Dermis microvascular lymphatic vessel endothelial cell (primary cell): ENCODE measurements around the gene ZKSCAN1. TPM values are rescaled to one million over a fixed set of nuclear protein-coding genes. Genes with fewer than 3 reads are reported as not detected.
"Not testable (repeated sequence)": the region's sequence is repeated elsewhere in the genome, so short reads cannot be mapped to it uniquely, and the experiment has no call there.

Experiments used
- DNase-seq, 2 donors: peaks; one replicate each; pipeline versions ENCODE4 v3.0.0 to v3.0.0-alpha.2; 2010; ENCODE audit warnings: low read depth in 2 of 2
- total RNA-seq: library from RNA; depleted of rRNA; stranded (reverse); fragments of >200 nt; gene quantifications from 2 replicates; pipeline ENCODE4 v1.2.1, GENCODE V29; 2014

ZKSCAN1 gene
- total RNA-seq, 1 donor from 2014 or later: 21.7 TPM

DNA sequence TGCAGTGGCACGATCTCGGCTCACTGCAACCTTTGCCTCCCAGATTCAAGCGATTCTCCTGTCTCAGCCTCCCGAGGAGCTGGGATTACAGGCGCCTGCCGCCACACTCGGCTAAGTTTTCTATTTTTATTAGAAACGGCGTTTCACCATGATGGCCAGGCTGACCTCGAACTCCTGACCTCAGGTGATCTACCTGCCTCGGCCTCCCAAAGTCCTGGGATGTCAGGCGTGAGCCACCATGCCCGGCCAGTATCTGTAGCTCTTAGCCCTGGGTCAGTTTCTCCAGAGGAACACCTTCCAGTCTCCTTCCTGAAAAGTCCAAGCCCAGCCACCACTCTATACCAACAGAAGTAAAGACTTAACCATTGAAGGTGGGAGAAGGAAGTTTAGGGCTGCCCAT lies 15.2 kb upstream of the ZKSCAN1 start:
- no peak for DNase-seq

DNA sequence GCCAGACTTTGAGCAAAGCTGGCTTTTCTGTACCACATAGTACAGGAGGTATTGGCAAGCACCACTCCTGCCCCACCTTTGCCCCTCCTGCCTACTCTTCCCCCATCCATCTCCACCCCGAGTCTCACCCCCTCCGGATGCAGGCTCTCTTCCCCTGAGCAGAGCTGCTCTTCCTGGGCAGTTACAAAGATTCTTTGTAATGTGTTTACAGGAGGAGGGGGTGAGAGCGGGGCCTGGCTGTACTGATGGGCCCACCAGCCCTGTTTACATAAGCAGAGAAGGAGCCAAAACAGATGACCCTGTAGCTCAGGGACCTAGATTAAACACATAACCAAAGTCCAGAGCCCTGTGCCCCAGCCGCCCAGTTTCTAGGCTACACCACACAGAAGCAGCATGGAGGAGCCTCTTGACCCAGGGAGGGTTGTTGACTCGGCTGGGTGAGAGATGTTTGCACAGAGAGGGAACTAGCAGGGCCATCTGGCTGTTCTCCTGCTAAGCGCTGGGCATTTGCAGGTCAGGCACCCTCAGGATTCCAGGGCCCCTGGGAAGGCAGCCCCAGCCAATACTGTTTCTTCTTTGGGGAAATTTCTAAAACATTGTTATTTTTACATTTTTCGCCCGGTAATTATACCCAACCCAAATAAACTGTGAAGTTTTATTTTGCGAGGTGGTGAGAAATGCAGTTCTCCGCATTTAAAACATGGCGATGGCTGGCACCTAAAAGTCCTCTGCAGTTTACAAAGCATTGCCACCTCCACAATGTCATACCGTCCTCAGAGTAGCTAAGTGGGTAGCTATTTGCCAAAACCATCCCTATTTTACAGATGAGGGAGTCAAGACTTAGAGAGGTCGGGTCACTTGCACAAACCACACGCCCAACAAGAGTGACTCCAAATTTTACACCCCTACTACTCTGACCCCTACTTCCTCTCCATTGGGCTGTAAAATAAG lies 11.4 kb upstream of the ZKSCAN1 start:
- peak in 1 of 2 donors; percentile 56 for DNase-seq

DNA sequence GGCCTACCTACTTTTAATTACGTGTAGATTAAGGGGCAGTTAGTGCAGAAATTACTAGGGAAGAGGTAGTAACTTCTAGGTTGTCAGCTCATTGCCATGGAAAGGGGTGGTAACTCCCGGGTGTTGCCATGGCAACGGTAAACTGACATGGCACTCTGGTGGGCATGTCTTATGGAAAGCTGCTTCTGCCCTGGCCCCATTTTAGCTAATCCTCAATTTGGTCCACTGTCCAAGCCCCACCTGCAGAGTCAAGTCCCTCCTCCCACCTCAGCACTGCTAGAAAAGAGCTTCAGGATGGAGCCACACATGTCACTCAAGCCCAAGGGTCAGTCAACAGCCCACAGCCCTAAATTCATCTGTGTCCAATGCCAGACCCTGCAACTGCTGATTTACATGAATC lies 7.5 kb upstream of the ZKSCAN1 start:
- DNase-seq: no peak

DNA sequence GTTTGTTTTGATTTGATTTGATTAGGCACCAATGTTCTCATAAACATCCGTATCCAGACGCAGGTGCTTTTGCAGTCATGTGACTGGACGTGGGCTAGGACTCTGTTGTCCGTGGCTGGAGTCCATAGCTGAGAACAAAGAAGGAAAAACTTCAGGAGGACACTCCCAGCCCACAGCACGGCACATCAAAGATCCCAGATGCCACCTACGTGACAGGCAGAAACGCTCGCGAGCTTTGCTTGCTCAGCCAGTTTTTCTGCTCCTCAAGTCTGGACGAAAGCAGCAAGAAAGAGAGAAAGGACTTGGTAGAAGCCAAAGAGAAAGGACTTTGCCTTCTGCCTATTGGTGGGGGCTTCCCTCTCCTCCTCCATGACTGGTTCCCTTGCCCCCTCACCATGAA lies 6.9 kb upstream of the ZKSCAN1 start:
- no peak for DNase-seq

DNA sequence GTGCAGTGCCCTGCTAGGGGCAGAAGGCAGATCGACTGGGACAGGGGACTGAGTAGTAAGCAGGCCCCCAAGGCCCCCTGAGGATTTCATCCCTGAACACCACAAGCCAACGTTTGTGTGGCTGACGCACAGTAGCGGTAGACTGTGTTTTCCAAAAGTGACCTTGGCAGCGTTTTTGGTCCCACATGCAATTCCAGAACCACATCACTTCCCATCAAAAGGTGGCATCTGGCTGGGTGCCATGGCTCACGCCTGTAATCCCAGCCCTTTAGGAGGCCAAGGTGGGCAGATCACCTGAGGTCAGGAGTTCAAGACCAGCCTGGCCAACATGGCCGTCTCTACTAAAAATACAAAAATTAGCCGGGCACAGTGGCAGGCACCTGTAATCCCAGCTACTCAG lies 5.4 kb upstream of the ZKSCAN1 start:
- DNase-seq: not testable (repeated sequence)

DNA sequence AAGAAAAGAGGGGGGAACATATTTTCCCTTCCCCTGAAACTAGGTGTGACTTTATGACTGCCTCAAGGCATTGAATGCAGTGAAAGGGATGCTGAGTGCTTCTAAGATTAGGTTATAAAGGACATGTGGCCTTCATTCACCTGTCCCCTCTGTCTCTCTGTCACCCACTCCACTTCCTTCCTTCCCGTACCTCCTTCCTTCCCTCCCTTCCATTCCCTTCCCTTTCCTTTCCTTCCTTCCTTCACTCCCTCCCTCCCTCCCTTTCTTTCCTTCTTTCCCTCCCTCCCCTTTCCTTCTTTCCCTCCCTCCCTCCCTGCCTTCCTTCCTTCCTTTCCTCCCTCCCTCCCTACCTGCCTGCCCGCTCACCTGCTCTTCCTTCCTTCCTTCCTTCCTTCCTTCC lies 4.5 kb upstream of the ZKSCAN1 start:
- no peak for DNase-seq

DNA sequence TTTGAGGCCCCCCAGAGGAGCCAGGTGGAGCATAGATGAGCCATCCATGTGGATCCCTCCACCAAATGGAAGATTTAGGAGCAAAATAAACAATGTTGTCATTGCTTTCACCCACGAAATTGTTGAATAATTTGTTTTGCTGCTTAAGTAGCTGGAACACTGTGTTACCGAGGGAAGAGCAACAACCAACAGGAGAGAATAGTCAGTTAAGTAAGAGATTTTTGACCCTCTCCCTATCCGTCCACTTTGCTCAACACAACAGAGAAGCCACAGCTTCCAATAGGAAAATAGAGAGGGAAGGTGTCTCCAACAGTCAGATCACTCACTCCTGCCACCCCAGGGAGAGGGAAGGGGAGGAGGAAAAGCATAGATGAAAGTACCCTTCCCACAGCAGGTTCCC lies 3.9 kb upstream of the ZKSCAN1 start:
- DNase-seq: no peak

DNA sequence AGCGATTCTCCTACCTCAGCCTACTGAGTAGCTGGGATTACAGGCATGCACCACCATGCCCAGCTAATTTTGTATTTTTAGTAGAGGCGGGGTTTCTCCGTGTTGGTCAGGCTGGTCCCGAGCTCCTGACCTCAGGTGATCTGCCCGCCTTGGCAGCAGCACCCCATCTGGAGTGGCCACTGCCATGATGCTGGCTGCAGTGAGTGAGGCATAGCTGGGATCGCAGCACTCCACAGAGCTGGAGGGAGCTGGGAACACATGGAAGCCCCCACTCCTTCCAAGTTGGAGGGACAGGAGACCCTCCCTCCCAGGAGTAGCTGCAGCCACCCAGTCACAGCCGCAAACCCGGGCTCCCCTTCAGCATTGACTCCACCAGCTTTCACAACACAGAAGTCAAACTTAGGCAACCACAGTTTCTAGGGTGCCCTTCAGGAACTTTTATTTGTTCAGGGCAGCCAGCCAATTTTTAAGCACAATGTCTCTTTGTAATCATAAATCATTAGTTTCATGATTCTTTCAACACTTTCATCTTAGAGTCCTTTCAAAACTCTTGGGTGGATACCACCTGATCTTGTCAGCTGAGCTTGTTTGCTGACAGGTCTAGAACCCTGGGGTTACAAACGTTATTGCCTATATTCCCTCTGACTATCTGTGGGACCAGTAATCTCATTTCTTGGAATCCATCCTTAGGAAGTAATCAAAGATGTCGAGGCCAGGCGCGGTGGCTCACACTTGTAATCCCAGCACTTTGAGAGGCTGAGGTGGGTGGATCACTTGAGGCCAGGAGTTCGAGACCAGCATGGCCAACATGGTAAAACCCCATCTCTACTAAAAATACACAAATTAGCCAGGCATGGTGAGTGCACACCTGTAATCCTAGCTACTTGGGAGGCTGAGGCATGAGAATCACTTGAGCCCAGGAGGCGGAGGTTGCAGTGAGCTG lies 2.7 kb upstream of the ZKSCAN1 start:
- DNase-seq: peak in 1 of 2 donors; percentile 41

DNA sequence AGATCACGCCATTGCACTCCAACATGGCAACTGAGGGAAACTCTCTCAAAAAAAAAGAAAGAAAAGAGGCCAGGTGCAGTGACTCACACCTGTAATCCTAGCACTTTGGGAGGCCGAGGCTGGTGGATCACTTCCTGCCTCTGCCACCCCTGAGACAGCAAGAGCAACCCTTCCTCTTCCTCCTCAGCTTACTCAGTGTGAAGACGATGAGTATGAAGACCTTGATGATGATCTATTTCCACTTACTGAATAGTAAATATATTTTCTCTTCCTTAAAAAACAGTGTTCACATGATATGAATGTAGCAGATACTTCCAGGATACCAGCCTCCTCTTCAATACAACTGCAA lies 2.1 kb upstream of the ZKSCAN1 start:
- DNase-seq: no peak

DNA sequence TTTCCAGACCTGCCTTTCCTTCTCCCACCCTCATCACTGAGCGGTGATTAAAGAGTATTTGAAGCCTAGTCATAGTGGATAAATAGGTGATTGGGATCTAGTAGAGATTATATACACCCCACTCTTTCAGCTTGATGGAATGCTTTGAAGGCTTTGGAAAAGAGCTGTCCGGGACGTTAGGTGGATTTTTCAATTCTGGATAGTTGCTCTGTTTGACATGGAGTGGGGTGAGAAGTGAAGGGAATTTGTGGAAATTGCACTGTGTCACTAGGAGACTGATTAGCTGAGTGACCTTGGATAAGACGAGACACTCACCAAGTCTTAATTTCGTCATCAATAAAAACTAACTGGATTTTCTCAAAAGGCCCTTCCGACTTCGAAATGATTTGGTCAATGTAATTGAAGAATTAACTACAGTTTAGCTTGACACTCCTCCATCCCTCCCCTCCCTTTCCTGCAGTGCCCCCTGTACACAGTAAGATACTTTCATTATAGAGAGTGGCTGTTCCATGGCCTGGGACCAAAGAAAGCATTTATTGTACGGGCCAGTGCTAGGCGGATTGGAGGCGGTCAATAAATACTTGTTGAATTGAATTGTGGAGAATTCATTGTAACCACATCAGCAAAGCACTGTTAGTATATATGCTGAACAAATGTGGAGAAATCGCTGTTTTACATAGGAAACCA lies 962 bp downstream of the ZKSCAN1 start:
- DNase-seq: peak; percentile 49 to 67

DNA sequence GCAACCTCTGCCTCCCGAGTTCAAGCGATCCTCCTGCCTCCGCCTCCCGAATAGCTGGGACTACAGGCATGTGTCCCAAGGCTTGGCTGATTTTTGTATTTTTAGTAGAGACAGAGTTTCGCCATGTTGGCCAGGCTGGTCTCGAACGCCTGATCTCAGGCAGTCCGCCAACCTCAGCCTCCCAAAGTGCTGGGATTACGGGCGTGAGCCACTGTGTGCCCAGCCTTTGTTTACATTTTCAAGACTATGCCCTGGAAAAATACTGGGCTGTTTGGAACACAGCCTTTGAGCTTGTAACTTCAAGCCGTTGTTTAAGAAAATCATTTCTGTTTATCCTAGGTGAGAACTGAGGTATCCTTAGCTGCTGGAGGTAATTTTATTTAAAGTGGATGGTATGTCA lies 1.9 kb downstream of the ZKSCAN1 start:
- no peak for DNase-seq

DNA sequence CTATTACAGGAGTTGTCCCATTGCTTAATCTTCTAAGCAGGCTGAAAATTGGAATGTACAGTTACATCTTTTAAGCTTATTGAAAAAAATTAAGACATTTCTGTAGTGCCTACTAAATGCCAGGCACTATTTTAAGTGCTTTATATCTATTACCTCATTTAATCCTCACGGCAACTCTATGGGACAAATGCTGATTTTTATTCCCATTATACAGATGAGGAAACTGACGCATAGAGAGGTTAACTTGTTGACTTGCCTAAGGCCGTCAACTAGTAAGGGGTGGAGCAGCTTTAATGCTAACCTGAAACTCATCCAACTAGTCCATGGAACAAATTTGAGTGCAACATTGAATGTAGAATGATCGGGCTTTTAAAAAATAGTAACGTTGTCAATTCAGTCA lies 2.5 kb downstream of the ZKSCAN1 start:
- no peak for DNase-seq

DNA sequence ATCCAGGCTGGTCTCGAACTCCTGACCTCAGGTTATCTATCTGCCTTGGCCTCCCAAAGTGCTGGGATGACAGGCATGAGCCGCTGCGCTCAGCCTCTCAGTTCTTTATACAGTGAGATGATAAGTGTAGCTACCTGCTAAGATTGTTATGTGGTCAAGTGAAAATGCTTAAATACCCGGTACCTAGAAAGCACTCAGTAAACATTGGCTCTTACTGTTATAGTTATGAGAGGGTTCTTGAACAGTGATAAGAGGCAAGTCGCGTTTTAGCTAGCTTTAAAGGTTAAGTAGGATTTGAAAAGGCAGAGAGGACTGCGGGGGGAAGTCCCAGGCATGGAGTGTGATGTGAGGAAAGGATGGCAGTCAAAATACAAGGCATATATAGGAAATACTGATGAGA lies 4.5 kb downstream of the ZKSCAN1 start:
- no peak for DNase-seq

DNA sequence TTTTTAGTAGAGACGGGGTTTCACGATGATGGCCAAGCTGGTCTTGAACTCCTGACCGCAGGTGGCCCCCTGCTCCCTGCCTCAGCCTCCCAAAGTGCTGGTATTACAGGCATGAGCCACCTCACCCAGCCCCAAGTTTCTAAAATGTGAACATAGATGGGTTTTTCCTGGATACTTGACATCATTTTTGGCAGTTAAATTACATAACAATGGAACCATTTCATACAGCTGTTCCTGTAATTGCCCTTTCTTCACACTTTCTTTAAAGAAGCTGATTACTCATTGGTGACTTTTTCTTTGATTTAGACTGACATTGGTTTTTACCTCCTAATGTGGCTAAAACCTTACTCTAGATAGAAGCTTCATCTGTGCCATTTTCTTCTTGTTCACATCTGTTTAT lies 5.9 kb downstream of the ZKSCAN1 start:
- DNase-seq: no peak

DNA sequence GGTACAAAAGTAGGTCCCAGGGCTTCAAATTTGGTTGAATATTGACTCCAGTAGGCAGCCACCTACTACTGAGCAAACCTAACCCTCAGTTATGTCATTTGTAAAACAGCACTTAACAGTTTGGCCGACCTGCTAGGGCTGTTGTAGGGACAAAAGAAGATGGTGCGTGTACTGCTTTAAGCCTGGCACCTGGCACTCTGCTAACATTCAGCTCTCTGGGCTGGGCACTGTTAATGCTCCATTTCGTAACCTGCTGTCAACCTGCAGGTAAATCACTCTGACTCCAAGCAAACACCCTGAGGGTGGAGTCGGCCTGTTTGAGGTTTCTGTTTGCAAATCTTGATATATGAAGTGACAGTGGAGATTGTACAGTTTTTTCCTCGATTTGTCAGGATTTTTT lies 7.2 kb downstream of the ZKSCAN1 start:
- no peak for DNase-seq

DNA sequence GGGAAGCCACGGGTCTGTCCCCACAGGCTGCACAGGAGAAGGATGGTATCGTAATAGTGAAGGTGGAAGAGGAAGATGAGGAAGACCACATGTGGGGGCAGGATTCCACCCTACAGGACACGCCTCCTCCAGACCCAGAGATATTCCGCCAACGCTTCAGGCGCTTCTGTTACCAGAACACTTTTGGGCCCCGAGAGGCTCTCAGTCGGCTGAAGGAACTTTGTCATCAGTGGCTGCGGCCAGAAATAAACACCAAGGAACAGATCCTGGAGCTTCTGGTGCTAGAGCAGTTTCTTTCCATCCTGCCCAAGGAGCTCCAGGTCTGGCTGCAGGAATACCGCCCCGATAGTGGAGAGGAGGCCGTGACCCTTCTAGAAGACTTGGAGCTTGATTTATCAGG lies 8.1 kb downstream of the ZKSCAN1 start:
- DNase-seq: no peak

DNA sequence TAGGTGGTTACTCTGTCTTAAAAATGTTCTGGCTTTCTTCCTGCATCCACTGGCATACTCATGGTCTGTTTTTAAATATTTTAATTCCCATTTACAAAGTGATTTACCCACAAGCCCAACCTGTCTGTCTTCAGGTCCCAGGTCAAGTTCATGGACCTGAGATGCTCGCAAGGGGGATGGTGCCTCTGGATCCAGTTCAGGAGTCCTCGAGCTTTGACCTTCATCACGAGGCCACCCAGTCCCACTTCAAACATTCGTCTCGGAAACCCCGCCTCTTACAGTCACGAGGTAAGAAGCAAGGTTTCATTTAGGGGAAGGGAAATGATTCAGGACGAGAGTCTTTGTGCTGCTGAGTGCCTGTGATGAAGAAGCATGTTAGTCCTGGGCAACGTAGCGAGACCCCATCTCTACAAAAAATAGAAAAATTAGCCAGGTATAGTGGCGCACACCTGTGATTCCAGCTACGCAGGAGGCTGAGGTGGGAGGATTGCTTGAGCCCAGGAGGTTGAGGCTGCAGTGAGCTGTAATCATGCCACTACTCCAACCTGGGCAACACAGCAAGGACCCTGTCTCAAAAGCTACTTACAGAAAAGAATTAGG lies 8.7 kb downstream of the ZKSCAN1 start:
- DNase-seq: no peak

DNA sequence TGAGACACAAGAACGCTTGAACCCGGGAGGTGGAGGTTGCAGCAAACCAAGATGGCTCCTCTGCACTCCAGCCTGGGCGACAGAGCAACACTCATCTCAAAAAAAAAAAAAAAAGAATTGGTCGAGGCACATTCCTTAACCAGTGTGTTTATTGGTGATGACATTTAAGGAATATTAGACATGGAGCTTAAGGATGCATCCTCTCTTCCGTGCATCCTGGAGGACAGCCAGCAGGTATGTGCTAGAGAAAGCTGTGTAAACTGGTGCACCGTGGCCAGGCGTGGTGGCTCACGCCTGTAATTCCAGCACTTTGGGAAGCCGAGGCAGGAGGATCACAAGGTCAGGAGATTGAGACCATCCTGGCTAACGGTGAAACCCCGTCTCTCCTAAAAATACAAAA lies 11.8 kb downstream of the ZKSCAN1 start:
- no peak for DNase-seq

DNA sequence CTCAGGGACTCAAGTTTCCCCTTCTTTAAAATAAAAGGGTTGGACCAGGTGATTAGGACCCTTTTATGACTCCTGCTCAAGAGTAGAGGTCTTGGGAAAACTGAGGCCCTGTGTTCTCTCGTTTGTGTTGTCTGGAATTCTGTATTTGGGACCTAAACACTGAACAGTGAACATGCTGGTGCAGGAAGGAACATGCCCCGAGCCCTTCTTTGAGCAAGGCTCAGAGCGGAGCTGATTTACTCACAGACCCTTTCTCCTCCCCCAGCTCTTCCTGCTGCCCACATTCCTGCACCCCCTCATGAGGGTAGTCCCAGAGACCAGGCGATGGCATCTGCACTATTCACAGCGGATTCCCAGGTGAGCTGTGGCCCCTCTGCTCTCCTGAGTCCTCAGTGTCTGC lies 14.2 kb downstream of the ZKSCAN1 start:
- DNase-seq: no peak

DNA sequence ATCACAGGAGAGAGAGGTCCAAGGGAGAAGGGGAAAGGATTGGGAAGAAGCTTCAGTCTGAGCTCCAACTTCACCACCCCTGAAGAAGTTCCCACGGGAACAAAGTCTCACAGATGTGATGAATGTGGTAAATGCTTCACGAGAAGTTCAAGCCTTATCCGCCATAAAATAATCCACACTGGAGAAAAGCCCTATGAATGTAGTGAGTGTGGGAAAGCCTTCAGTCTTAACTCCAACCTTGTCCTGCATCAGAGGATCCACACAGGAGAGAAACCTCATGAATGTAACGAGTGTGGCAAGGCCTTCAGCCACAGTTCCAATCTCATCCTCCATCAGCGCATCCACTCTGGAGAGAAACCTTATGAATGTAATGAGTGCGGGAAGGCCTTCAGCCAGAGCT lies 18.1 kb downstream of the ZKSCAN1 start:
- DNase-seq: no peak

DNA sequence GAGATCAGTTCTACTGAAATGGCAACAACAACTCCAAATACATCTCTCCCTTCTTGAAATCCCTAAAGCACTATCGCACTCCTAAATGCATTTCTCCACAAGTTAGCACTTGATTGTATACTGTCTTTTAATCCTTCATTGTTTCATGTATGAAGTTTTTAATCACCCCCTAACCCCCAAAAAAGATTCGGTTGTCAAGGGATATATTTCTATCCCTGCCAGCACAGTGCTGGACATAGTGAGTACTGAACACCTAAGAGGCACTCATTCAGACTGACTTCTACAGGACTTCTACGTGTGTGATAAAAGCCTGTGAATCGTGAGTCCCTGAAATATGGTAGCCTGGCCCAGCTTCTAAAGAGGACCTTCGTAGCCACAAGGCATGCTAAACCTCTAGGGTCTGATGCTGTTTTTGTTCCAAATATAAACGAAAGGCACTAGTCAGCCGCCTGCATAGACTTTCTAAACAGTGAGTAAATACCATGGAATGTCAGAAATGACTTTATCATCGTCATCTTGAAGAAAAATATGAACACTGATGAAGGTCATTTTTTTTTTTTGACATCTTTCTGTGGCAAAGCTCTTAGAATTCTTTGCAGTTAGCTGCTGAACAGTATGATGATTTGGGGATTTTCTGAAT lies 19.6 kb downstream of the ZKSCAN1 start:
- DNase-seq: peak in 1 of 2 donors; percentile 40
